NCI-H345 treated with DMSO at 0.1 percent for 48 hours (cell line): Measurements from ENCODE around the gene DARS1.

Source experiments
- DNase-seq: peaks from one replicate; lab custom pipeline; 2025; ENCODE audit not compliant: unreplicated experiment; lab: John Stamatoyannopoulos, UW

DARS1 gene

DNA sequence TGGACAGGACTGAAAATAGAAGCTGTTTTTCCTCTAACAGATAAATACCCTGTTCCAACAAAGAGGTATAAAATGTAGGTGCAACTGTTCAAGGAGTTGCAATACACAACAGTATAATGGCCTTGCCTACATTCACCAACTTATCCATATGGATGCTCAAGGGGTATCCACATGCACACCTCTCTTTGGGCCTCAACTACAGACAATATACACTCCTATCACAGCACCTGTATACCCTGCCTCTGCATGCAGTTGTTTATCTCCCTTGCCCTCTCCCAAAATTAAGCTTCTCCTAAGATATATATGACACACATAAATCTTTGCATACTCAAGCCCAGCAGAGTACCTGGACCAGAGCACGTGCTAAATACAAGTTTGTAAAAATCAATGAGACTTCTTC, 37.3 kb downstream of the DARS1 start:
- no peak for DNase-seq

DNA sequence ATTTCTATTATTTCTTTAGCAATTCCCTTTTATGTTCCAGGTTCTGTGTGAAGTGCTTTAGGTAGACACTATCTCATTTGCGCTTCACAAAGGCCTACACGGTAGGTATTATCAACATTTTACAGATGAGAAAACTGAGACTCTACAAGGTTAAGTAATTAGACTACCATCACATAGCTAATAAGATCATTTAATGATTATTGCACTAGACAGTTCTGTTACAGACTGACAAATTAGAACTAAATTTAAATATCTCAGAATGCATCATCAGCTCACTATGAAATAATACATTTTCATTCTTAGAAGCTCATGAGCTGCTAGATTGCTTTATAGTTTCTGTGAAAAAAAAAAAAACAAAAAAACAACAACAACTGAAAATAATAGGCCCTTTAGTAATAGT, 37.9 kb downstream of the DARS1 start:
- no peak for DNase-seq

DNA sequence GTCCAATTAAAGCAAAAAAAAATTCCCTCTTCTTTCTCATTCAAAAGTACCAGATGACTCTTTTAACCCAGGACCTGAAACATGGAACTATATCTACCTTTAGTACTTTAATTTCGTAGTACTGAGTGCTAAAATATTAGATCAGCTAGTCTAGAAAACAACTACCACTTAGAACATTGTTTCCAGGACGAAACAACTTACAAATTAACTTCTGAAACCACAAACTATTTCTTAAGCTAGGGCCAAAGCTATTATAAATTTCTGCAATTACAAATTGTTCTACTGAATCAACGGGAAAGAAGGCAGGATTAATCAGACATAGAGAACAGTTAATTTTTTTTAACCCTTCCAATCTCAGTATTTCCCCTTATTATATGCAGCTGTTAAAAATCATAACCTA, 39.9 kb downstream of the DARS1 start:
- no peak for DNase-seq

- DNase-seq: no peak
Measured at GRCh38 chr2:135944625-135945024, 40.8 kb downstream of the DARS1 start.

DNA sequence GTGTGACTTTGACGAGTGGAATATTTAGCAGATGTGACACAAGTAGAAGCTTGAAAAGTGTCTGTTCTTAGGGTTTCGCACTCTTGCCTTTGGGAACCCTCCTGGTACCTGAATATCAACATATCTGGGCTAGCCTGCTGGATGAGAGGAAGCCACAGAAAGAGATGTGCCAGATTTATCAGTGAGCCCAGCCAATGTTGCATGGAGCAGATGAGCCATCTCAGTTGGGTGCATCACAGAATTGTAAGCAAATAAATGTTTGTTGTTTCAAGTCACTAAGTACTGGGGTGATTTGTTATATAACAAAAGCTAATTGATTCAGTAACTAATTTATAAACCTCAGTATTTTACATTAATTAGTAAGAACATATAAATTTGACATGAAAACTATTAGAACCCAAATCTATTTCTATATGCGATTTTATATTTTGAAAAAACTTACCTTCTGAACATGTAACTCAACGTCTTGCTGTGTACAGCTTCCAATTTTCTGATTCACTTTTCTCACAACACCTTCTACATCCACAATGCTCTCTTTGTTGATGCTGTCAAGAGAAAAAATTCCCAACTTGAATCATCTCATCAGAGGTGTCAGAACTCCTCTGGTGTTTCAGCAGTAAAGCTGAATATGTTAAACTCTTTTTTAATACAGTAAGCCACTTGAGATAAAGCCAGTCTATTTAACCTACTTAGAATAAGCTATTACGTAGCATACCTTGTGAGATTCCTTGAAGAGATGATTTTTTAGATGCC, 42.3 kb downstream of the DARS1 start:
- no peak for DNase-seq

GRCh38 chr2:135936524-135936923, 48.9 kb downstream of the DARS1 start:
- no peak for DNase-seq

GRCh38 chr2:135935914-135936313, 49.5 kb downstream of the DARS1 start:
- no peak for DNase-seq

- no peak for DNase-seq
Measured at GRCh38 chr2:135931776-135932443, 53.5 kb downstream of the DARS1 start.

- no peak for DNase-seq
Measured at GRCh38 chr2:135926605-135927004, 58.8 kb downstream of the DARS1 start.

DNA sequence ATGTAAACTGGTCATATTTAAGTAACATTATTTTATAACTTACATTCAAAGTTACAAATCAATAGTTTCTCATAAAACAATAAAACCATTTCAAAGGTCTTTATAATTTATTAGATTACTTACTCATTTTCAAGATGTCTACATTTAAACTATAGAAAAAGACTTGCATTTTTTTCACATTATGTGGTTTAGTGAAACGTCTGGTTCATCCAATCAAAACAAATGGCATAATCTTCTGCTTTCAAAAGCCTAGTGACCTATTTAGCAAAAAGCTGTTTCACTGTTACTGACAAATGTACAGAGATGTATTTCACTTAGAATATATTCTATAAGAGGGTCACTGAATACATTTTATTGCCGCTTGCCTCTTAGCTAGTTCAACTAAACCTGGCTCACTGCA, 59.9 kb downstream of the DARS1 start:
- no peak for DNase-seq

DNA sequence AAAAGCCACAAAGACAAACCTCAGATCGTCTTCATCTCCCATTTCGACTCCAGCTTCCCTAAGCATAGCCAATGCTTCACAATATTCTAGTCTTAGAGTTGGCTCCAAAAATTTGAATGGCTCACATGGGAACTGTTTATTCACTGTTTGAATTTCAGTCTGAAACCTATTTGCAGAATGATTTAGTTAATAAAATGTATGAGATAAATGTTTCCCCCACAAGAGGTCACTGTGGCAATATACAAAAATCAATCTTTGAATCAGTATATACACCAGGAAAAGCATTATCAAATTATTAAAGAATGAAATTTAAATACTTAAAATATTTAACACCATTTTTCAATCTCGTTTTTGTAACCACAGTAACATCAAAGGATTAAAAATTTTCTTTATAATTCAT, 69.2 kb downstream of the DARS1 start:
- DNase-seq: peak; percentile 39

DNA sequence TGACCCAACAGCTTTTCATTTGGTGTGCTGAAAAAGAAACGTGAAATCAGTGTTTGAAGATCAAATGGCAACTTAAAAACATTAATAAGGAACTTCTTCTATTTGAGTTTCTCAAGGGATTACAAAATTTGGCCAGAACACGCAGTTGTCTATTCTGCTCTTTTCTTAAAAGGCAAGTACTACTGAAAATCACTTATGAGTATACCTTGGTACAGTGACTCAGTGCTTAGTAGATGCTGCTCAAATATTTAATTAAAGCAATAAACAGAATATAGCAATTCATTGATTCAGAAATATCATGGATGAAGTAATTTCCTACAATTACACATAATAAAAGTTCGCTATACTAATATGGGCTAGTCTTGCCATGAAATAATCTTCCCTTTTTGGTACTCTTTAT, 70.9 kb downstream of the DARS1 start:
- DNase-seq: no peak

DNA sequence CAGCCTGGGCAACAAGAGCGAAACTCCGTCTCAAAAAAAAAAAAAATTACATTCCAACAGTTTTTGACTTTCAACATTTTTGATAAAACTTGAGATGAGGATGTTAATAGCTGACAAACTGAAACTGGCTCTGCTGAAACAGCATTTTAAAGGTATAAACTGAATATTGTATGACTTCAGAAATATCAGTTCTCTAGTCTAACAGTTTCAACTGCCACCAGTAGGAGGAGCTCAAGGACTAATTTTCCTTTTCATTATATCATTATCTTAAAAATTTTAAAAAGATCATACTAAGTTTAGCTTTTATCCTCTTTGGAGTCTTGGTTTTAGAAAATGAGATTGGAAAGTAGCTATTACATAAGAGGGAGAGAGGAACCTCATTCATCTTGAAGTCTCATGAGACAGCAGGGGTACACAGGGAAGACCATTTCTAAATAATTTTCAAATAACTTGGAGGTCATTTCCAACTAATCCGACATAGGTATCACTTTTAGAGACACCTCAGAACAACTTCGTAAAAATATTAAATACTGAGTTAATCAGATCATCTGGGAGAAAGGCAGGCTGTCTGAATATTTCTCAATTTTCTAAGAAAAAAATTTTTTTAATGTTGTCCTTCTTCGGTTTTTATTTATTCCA, 71.6 kb downstream of the DARS1 start:
- DNase-seq: peak; percentile 30

GRCh38 chr2:135909976-135910375, 75.5 kb downstream of the DARS1 start:
- DNase-seq: no peak

GRCh38 chr2:135905679-135906078, 79.7 kb downstream of the DARS1 start:
- DNase-seq: no peak

- DNase-seq: no peak
Measured at GRCh38 chr2:135904341-135904989, 81.0 kb downstream of the DARS1 start.

- no peak for DNase-seq
Measured at GRCh38 chr2:135903650-135904049, 81.8 kb downstream of the DARS1 start.

- no peak for DNase-seq
Measured at GRCh38 chr2:135899567-135899966, 85.9 kb downstream of the DARS1 start.

GRCh38 chr2:135898234-135898786, 87.1 kb downstream of the DARS1 start:
- no peak for DNase-seq

- no peak for DNase-seq
Measured at GRCh38 chr2:135894930-135895329, 90.5 kb downstream of the DARS1 start.

DNA sequence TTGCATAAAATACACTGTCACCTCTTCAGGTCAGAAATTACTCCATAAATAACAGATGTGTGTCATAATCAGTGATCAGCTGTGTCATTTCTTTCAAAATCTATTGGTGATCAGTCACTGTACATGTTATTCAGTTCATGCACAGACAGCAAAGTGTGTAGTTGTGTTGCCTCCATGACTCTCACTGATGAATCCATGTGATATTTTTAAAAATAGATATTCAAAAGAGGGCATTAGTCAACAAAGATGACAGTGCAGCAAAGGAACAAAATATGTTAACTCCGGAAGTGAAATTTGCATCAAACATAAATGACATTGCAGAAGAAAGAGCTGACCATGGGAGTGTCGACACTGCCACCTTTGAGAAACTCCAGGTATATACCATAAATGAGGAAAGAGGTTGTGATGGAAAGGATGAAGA, 92.0 kb downstream of the DARS1 start:
- no peak for DNase-seq
